Endothelial cell of umbilical vein (primary cell): ENCODE data around the gene ARHGEF1. TPM values are rescaled to one million over a fixed set of nuclear protein-coding genes. Genes with fewer than 3 reads are reported as not detected.

Experiments used
- BruUV-seq: library from RNA; stranded (reverse); fragments of 400-500 nt; replicated peaks from 2 replicates; lab custom pipeline; 2021; lab: Mats Ljungman, UMichigan
- CTCF ChIA-PET: fragments of 300-600, 350-600 bp; sonication (Branson Sonifier 250); formaldehyde crosslinking; loops from one replicate; lab custom pipeline; 2021; ENCODE audit warnings: antibody characterized with exemption, inconsistent platforms; lab: Charles Lee
- POLR2A ChIA-PET: fragments of 300-600, 350-600 bp; sonication (Branson Sonifier 250); formaldehyde crosslinking; loops from one replicate; lab custom pipeline; 2021; ENCODE audit warnings: antibody characterized with exemption, inconsistent platforms; lab: Charles Lee
- DNase-seq: peaks from one replicate; pipeline ENCODE4 v3.0.0-alpha.2; 2011; ENCODE audit warnings: low read depth, low spot score
- FAIRE-seq: peaks from 2 replicates; lab custom pipeline; 2011; peaks lifted over from hg19 to GRCh38; lab: Jason Lieb, UNC
- H2AFZ ChIP-seq: 2 replicates; pipeline ENCODE4 v1.6.0; 2012; ENCODE audit warnings: low read depth, low read length, control low read depth, inconsistent platforms
- H3K27ac ChIP-seq: 2 replicates; pipeline ENCODE4 v1.5.1; 2011; ENCODE audit warnings: low read depth, mild to moderate bottlenecking, control low read depth, low read length, moderate library complexity; ENCODE audit not compliant: insufficient read depth
- H3K27me3 ChIP-seq, 2 experiments: 2 replicates each; pipeline versions ENCODE4 v1.6.0 to v1.6.1; 2011; ENCODE audit warnings: low read length in 2 of 2, mixed read lengths in 1 of 2; ENCODE audit not compliant: control insufficient read depth in 2 of 2, insufficient read depth in 2 of 2
- H3K36me3 ChIP-seq, 2 experiments: 2 replicates in 1 of 2; 3 replicates in 1 of 2; pipeline ENCODE4 v1.5.1; 2011; ENCODE audit warnings: low read length in 2 of 2, mild to moderate bottlenecking in 1 of 2, moderate library complexity in 1 of 2; ENCODE audit not compliant: control insufficient read depth in 2 of 2, insufficient read depth in 2 of 2; ENCODE audit errors: extremely low read depth in 1 of 2
- H3K4me1 ChIP-seq: 3 replicates; pipeline ENCODE4 v1.5.1; 2011; ENCODE audit warnings: mild to moderate bottlenecking, low read length; ENCODE audit not compliant: control insufficient read depth, insufficient read depth; ENCODE audit errors: extremely low read depth
- H3K4me2 ChIP-seq: 2 replicates; pipeline ENCODE4 v1.6.1; 2011; ENCODE audit warnings: low read length, control low read depth, mixed read lengths; ENCODE audit not compliant: insufficient read depth
- H3K4me3 ChIP-seq, 3 experiments: fragments of 200-600 bp in 1 of 3; sonication (generic), shearing (Covaris generic) in 1 of 3; replicated peaks in 1 of 3; 2 replicates each; pipeline ENCODE4 v1.5.1; 2011 to 2016; ENCODE audit warnings: control low read depth in 3 of 3, low read length in 3 of 3, mild to moderate bottlenecking in 2 of 3, inconsistent platforms in 1 of 3, low read depth in 1 of 3, moderate library complexity in 1 of 3; ENCODE audit not compliant: insufficient read depth in 1 of 3
- H3K79me2 ChIP-seq: 2 replicates; pipeline ENCODE4 v1.6.0; 2012; ENCODE audit warnings: low read length, inconsistent platforms; ENCODE audit not compliant: control insufficient read depth, insufficient read depth
- H3K9ac ChIP-seq: replicated peaks from 2 replicates; pipeline ENCODE3; 2011; ENCODE audit warnings: low read length, control low read depth; ENCODE audit not compliant: insufficient read depth; ENCODE audit errors: extremely low read depth
- H3K9me1 ChIP-seq: replicated peaks from 3 replicates; pipeline ENCODE4 v1.6.0; 2011; ENCODE audit warnings: mild to moderate bottlenecking, low read length; ENCODE audit not compliant: control insufficient read depth, insufficient read depth; ENCODE audit errors: extremely low read depth
- H3K9me3 ChIP-seq: replicated peaks from 2 replicates; pipeline ENCODE4 v1.5.1; 2012; ENCODE audit warnings: low read length, inconsistent platforms; ENCODE audit not compliant: control insufficient read depth, insufficient read depth
- H4K20me1 ChIP-seq: replicated peaks from 2 replicates; pipeline ENCODE3; 2011; ENCODE audit warnings: mild to moderate bottlenecking, low read length; ENCODE audit not compliant: control insufficient read depth, insufficient read depth; ENCODE audit errors: extremely low read depth
- CTCF ChIP-seq, 2 donors: IDR thresholded peaks; 1 replicate in 1 of 2; 2 replicates in 1 of 2; pipeline ENCODE4 v1.5.1; 2011; ENCODE audit warnings: low read length in 2 of 2, mild to moderate bottlenecking in 2 of 2, moderate library complexity in 2 of 2, control low read depth in 1 of 2, inconsistent platforms in 1 of 2, low read depth in 1 of 2; ENCODE audit not compliant: insufficient read depth in 1 of 2; ENCODE audit errors: extremely low read depth in 1 of 2
- EZH2 ChIP-seq: IDR thresholded peaks from 2 replicates; pipeline ENCODE4 v1.6.1; 2012; ENCODE audit warnings: borderline replicate concordance, low read depth, mild to moderate bottlenecking, moderate library complexity, low read length, inconsistent platforms; ENCODE audit not compliant: severe bottlenecking
- FOS ChIP-seq: IDR thresholded peaks from 2 replicates; pipeline ENCODE4 v1.6.1; 2011; ENCODE audit warnings: mild to moderate bottlenecking, low read length, moderate library complexity, borderline replicate concordance; ENCODE audit not compliant: insufficient read depth
- GATA2 ChIP-seq: IDR thresholded peaks from 2 replicates; pipeline ENCODE4 v1.7.0; 2011; ENCODE audit warnings: low read depth, mild to moderate bottlenecking, moderate library complexity, mixed read lengths, low read length; ENCODE audit not compliant: insufficient read length, insufficient read depth
- JUN ChIP-seq: IDR thresholded peaks from 2 replicates; pipeline ENCODE4 v1.6.1; 2011; ENCODE audit warnings: borderline replicate concordance, low read depth; ENCODE audit not compliant: insufficient read length, insufficient read depth
- MAX ChIP-seq: IDR thresholded peaks from 2 replicates; pipeline ENCODE4 v1.6.1; 2011; ENCODE audit not compliant: insufficient read depth, insufficient read length
- MYC ChIP-seq: IDR thresholded peaks from one replicate; pipeline ENCODE4 v1.6.1; 2011; ENCODE audit warnings: mild to moderate bottlenecking, low read depth, low read length
- POLR2A ChIP-seq: IDR thresholded peaks from 2 replicates; pipeline ENCODE4 v1.6.1; 2012; ENCODE audit warnings: low read depth, mild to moderate bottlenecking, control low read depth, low read length
- POLR2AphosphoS5 ChIP-seq: IDR thresholded peaks from 2 replicates; pipeline ENCODE4 v1.6.1; 2012; ENCODE audit warnings: low read depth, mild to moderate bottlenecking, control low read depth, low read length, moderate library complexity; ENCODE audit not compliant: insufficient read depth
- dilution Hi-C: fragments of 300-500 bp; cut with MboI; formaldehyde crosslinking; loops from one replicate; pipeline ENCODE4 v1.15.0; 2019; ENCODE audit warnings: low sequenced_read_pairs; ENCODE audit not compliant: extremely low pct_ligation_motif_present
- intact Hi-C: fragments of 100-400 bp; cut with micrococcal nuclease; formaldehyde crosslinking; loops from one replicate; pipeline ENCODE4 v1.10.0; 2022
- polyA plus RNA-seq, 4 experiments: library from polyadenylated mRNA; depleted of rRNA in 3 of 4; stranded (reverse) in 3 of 4; unstranded in 1 of 4; fragments of >200 nt; gene quantifications; 2 replicates each; pipeline versions ENCODE4 v1.2.1 to v1.2.3, GENCODE V29; 2011 to 2012; ENCODE audit warnings: missing spikeins in 1 of 4
- total RNA-seq: library from RNA; stranded (reverse); gene quantifications from 2 replicates; pipeline ENCODE4 v1.2.3, GENCODE V29; 2021

The ARHGEF1 gene
- total and polyA plus RNA-seq, 2 donors (not counting 3 experiments of a cell fraction or from before 2014, with no cell fraction given): 65.4 to 123 TPM

GRCh38 chr19:41947091-41947490 lies 64.1 kb downstream of the ARHGEF1 start:
- BruUV-seq: no TSS peak
- TF ChIP-seq POLR2AphosphoS5: no peak
- no peak for TF ChIP-seq EZH2
- TF ChIP-seq FOS: no peak
- TF ChIP-seq CTCF (IDR thresholded peaks at IDR 0.05; ENCODE audit: extremely low read depth in 1 of 2, insufficient read depth in 1 of 2, low read depth in 1 of 2, low read length in 2 of 2): no peak
- no peak for TF ChIP-seq JUN
- no peak for TF ChIP-seq GATA2
- TF ChIP-seq POLR2A: no peak
- TF ChIP-seq MYC: no peak
- TF ChIP-seq MAX: no peak
- DNase-seq: no peak

More at GRCh38 chr19:41947091-41947490, 64.1 kb downstream of the ARHGEF1 start:
- dilution Hi-C loops (no loop called here), intact Hi-C loops (no loop called here)
- Histone ChIP-seq H3K4me1 (no peaks in the 10 kb centered on the region), H3K9me3 (no peaks in the 10 kb centered on the region), H3K27ac (no peak overlapping the region), H3K9ac (no peak overlapping the region), H3K4me2 (no peak overlapping the region), H2AFZ (no peak overlapping the region), H3K36me3 (no peaks in the 10 kb centered on the region), H3K79me2 (no peaks in the 10 kb centered on the region), H3K4me3 (no peak overlapping the region), H3K27me3 (no peaks in the 10 kb centered on the region), H3K9me1 (no peaks in the 10 kb centered on the region), H4K20me1 (no peaks in the 10 kb centered on the region)
- FAIRE-seq: no peak
- POLR2A ChIA-PET: no interaction called here
- CTCF ChIA-PET: interaction anchor here (1.7 kb wide), 1 partner anchor 74 kb away, joined by 4 read pairs; no protein-coding TSS in a partner anchor
